Measurements from ENCODE around the gene RHBDL1.

RHBDL1 gene

GRCh38 chr16:633336-634050, 42.0 kb upstream of the RHBDL1 start:
- no peak overlapping the region for H3K4me3 ChIP-seq (ENCODE audit: low read depth, low read length)
- TF ChIP-seq CTCF (IDR thresholded peaks at IDR 0.05; ENCODE audit: borderline replicate concordance, insufficient read depth, low read depth, low read length): no peak

- H3K4me3 ChIP-seq (ENCODE audit: low read depth, low read length): no peak overlapping the region
- no peak for TF ChIP-seq CTCF (IDR thresholded peaks at IDR 0.05; ENCODE audit: borderline replicate concordance, insufficient read depth, low read depth, low read length)
Observed at GRCh38 chr16:634051-634670, 41.3 kb upstream of the RHBDL1 start.

GRCh38 chr16:634996-635395, 40.5 kb upstream of the RHBDL1 start:
- peak overlapping the region; percentile 78 for H3K4me3 ChIP-seq (ENCODE audit: low read depth, low read length)
- TF ChIP-seq CTCF (IDR thresholded peaks at IDR 0.05; ENCODE audit: borderline replicate concordance, insufficient read depth, low read depth, low read length): no peak

GRCh38 chr16:635573-636205, 39.8 kb upstream of the RHBDL1 start:
- H3K4me3 ChIP-seq (ENCODE audit: low read depth, low read length): peak overlapping the region; percentile 78
- no peak for TF ChIP-seq CTCF (IDR thresholded peaks at IDR 0.05; ENCODE audit: borderline replicate concordance, insufficient read depth, low read depth, low read length)

- H3K4me3 ChIP-seq (ENCODE audit: low read depth, low read length): peak within 1 kb of the TSS; percentile 78
- no peak for TF ChIP-seq CTCF (IDR thresholded peaks at IDR 0.05; ENCODE audit: borderline replicate concordance, insufficient read depth, low read depth, low read length)
Observed at GRCh38 chr16:636206-637080, 39.0 kb upstream of the RHBDL1 start, which contains the start of gene METTL26. TSS of gene METTL26 (minus strand) at chr16:636305. CDS start at chr16:636290, 15 bp downstream.

- TF ChIP-seq CTCF (IDR thresholded peaks at IDR 0.05; ENCODE audit: borderline replicate concordance, insufficient read depth, low read depth, low read length): no peak
- peak overlapping the region; percentile 78 for H3K4me3 ChIP-seq (ENCODE audit: low read depth, low read length)
Observed at GRCh38 chr16:637081-638018, 38.1 kb upstream of the RHBDL1 start.
